ENCODE measurements around the gene UNC93B1. TPM values are rescaled to one million over a fixed set of nuclear protein-coding genes. Genes with fewer than 3 reads are reported as not detected.

UNC93B1 gene
- total RNA-seq, result 79.5 TPM
- long read RNA-seq, transcript UNC93B1-203 (3 exons, 529 nt), result minor isoform, 5 of 336 reads
- long read RNA-seq, transcript UNC93B1-201 (11 exons, 2,316 nt), result major isoform, 260 of 336 reads
- long read RNA-seq, partial matches to known transcripts, result 49 of 336 reads
- long read RNA-seq, other reads (novel, unspliced or antisense), result 22 of 336 reads

GRCh38 chr11:68003846-68004550 is at the start of gene UNC93B1:
TSS of gene UNC93B1 (minus strand) at chr11:68004097. CDS start at chr11:68004043, 54 bp downstream.
- Histone ChIP-seq H3K4me3 (peak within 1 kb of the TSS; percentile 72), H3K27ac (peak within 1 kb of the TSS; percentile 76), H3K27me3 (no peaks in the 10 kb centered on the region), H3K9me3 (no peaks in the 10 kb centered on the region), H3K36me3 (no peaks in the 10 kb centered on the region), H3K4me1 (peaks cover 15% of the 10 kb centered on the region)
- ATAC-seq (peak; percentile 90), DNase-seq (peak; percentile 98)
- no peak for TF ChIP-seq CTCF (IDR thresholded peaks at IDR 0.05)
- intact Hi-C loops (cut with DNase I), result no loop called here

GRCh38 chr11:68053117-68053516 is 49.2 kb upstream of the UNC93B1 start:
- intact Hi-C loops (cut with DNase I), result no loop called here
- peak; percentile 54 for DNase-seq
- no peaks in the 10 kb centered on the region for H3K9me3 ChIP-seq
- no peaks in the 10 kb centered on the region for H3K27me3 ChIP-seq
- ATAC-seq, result no peak
- H3K36me3 ChIP-seq, result peaks cover 53% of the 10 kb centered on the region
- H3K4me1 ChIP-seq, result no peaks in the 10 kb centered on the region
- H3K4me3 ChIP-seq, result no peak overlapping the region
- H3K27ac ChIP-seq, result no peak overlapping the region
- TF ChIP-seq CTCF (IDR thresholded peaks at IDR 0.05), result no peak

- Histone ChIP-seq H3K27me3 (no peaks in the 10 kb centered on the region), H3K9me3 (no peaks in the 10 kb centered on the region), H3K27ac (no peak overlapping the region), H3K36me3 (peaks cover 53% of the 10 kb centered on the region), H3K4me3 (no peak overlapping the region), H3K4me1 (no peaks in the 10 kb centered on the region)
- intact Hi-C loops (cut with DNase I), result no loop called here
- no peak for ATAC-seq
- DNase-seq, result peak; percentile 52
- no peak for TF ChIP-seq CTCF (IDR thresholded peaks at IDR 0.05)
Measured at GRCh38 chr11:68052137-68052873, 48.4 kb upstream of the UNC93B1 start.

GRCh38 chr11:68051191-68052136 is 47.6 kb upstream of the UNC93B1 start:
- peak; percentile 62 for DNase-seq
- TF ChIP-seq CTCF (IDR thresholded peaks at IDR 0.05), result no peak
- peaks cover 53% of the 10 kb centered on the region for H3K36me3 ChIP-seq

GRCh38 chr11:68050371-68050841 is 46.5 kb upstream of the UNC93B1 start:
- no peak for TF ChIP-seq CTCF (IDR thresholded peaks at IDR 0.05)
- H3K27me3 ChIP-seq, result no peaks in the 10 kb centered on the region
- intact Hi-C loops (cut with DNase I), result no loop called here
- no peaks in the 10 kb centered on the region for H3K4me1 ChIP-seq
- DNase-seq (peak; percentile 58), ATAC-seq (no peak)
- no peaks in the 10 kb centered on the region for H3K9me3 ChIP-seq
- H3K4me3 ChIP-seq, result no peak overlapping the region
- peaks cover 57% of the 10 kb centered on the region for H3K36me3 ChIP-seq
- no peak overlapping the region for H3K27ac ChIP-seq

More at GRCh38 chr11:68051191-68052136, 47.6 kb upstream of the UNC93B1 start:
- H3K9me3 ChIP-seq, result no peaks in the 10 kb centered on the region
- H3K4me3 ChIP-seq, result no peak overlapping the region
- no peaks in the 10 kb centered on the region for H3K27me3 ChIP-seq
- no peak overlapping the region for H3K27ac ChIP-seq
- intact Hi-C loops (cut with DNase I), result no loop called here
- no peaks in the 10 kb centered on the region for H3K4me1 ChIP-seq
- ATAC-seq, result peak; percentile 5
